K562 (cell line): ENCODE data around the gene NIPAL1. TPM values are rescaled to one million over a fixed set of nuclear protein-coding genes. Genes with fewer than 3 reads are reported as not detected.

Experiments used
- ATAC-seq: fragments of 200-7000 bp; cut with Tn5 transposase; 3 replicates; pipeline ENCODE4 v1.9.1; 2020; ENCODE audit warnings: moderate library complexity
- BruUV-seq: library from RNA; stranded (reverse); fragments of 400-500 nt; replicated peaks from 2 replicates; lab custom pipeline; 2021; lab: Mats Ljungman, UMichigan
- CTCF ChIA-PET: fragments of 300-600 bp; formaldehyde crosslinking; extraction: SDS; loops from one replicate; lab custom pipeline; 2021; ENCODE audit warnings: low intra/inter-chr PET ratio; lab: Yijun Ruan, JAX
- POLR2A ChIA-PET: fragments of 300-600, 350-650 bp; sonication (Branson Sonifier 250); formaldehyde crosslinking; extraction: SDS; loops from one replicate; lab custom pipeline; 2021; ENCODE audit warnings: antibody characterized with exemption, inconsistent platforms; lab: Yijun Ruan, JAX
- DNase-seq, 4 experiments: peaks; one replicate each; pipeline versions ENCODE4 v3.0.0 to v3.0.0-alpha.2; 2011 to 2018; ENCODE audit warnings: low spot score in 3 of 4, mixed read lengths in 3 of 4; ENCODE audit errors: extremely low read depth in 1 of 4
- FAIRE-seq: peaks from 2 replicates; lab custom pipeline; 2011; peaks lifted over from hg19 to GRCh38; lab: Jason Lieb, UNC
- H2AFZ ChIP-seq: 2 replicates; pipeline ENCODE4 v1.6.0; 2011; ENCODE audit warnings: low read depth, low read length, control low read depth, inconsistent platforms
- H3K27ac ChIP-seq: fragments of 200-600 bp; 3 replicates; pipeline ENCODE4 v1.8.0; 2011; ENCODE audit warnings: low read depth, mild to moderate bottlenecking, control low read depth, inconsistent platforms, low read length, moderate library complexity, mixed read lengths; ENCODE audit errors: extremely low read depth
- H3K27me3 ChIP-seq, 2 experiments: fragments of 300-600 bp in 1 of 2; 2 replicates in 1 of 2; 3 replicates in 1 of 2; pipeline versions ENCODE4 v1.6.0 to v1.8.0; 2011; ENCODE audit warnings: inconsistent platforms in 2 of 2, low read length in 2 of 2, mild to moderate bottlenecking in 1 of 2, mixed read lengths in 1 of 2, moderate library complexity in 1 of 2; ENCODE audit not compliant: control insufficient read depth in 2 of 2, insufficient read depth in 2 of 2
- H3K36me3 ChIP-seq: fragments of 300-600 bp; 3 replicates; pipeline ENCODE4 v1.8.0; 2011; ENCODE audit warnings: mild to moderate bottlenecking, low read length, inconsistent platforms; ENCODE audit not compliant: control insufficient read depth, insufficient read depth
- H3K4me1 ChIP-seq, 2 experiments: fragments of 200-600 bp in 1 of 2; replicated peaks in 1 of 2; 2 replicates in 1 of 2; 3 replicates in 1 of 2; pipeline versions ENCODE4 v1.5.1 to v1.8.0; 2011; ENCODE audit warnings: inconsistent platforms in 2 of 2, low read length in 2 of 2, mild to moderate bottlenecking in 1 of 2, mixed read lengths in 1 of 2, moderate library complexity in 1 of 2; ENCODE audit not compliant: control insufficient read depth in 2 of 2, insufficient read depth in 2 of 2
- H3K4me2 ChIP-seq: 2 replicates; pipeline ENCODE4 v1.6.1; 2011; ENCODE audit warnings: low read length, control low read depth, inconsistent platforms, mixed read lengths; ENCODE audit not compliant: insufficient read depth
- H3K4me3 ChIP-seq: fragments of 200-600 bp; sonication (generic), shearing (Covaris generic); 2 replicates; pipeline ENCODE4 v1.5.1; 2016; ENCODE audit warnings: control low read depth, inconsistent platforms
- H3K79me2 ChIP-seq: fragments of 200-600 bp; 3 replicates; pipeline ENCODE4 v1.8.0; 2011; ENCODE audit warnings: low read length, inconsistent platforms; ENCODE audit not compliant: control insufficient read depth, insufficient read depth
- H3K9ac ChIP-seq, 2 experiments: 2 replicates each; pipeline versions ENCODE4 v1.6.0 to v1.6.1; 2011; ENCODE audit warnings: low read depth in 2 of 2, low read length in 2 of 2, control low read depth in 1 of 2, inconsistent platforms in 1 of 2, mild to moderate bottlenecking in 1 of 2, mixed read lengths in 1 of 2; ENCODE audit not compliant: insufficient read depth in 1 of 2
- H3K9me1 ChIP-seq: one replicate; pipeline ENCODE4 v1.6.0; 2011; ENCODE audit warnings: inconsistent platforms, mild to moderate bottlenecking, low read length, moderate library complexity; ENCODE audit not compliant: control insufficient read depth, insufficient read depth
- H3K9me3 ChIP-seq: replicated peaks from 2 replicates; pipeline ENCODE4 v1.5.1; 2011; ENCODE audit warnings: low read depth, low read length, inconsistent platforms; ENCODE audit not compliant: control insufficient read depth, insufficient read depth
- H4K20me1 ChIP-seq: replicated peaks from 2 replicates; pipeline ENCODE4 v1.6.1; 2011; ENCODE audit warnings: low read length, inconsistent platforms, mixed read lengths; ENCODE audit not compliant: control insufficient read depth, insufficient read depth
- ATF1 ChIP-seq, 2 experiments: fragments of 450-650 bp in 1 of 2; IDR thresholded peaks; 2 replicates each; pipeline ENCODE4 v1.6.1; 2016; ENCODE audit warnings: missing compliant biosample characterization in 1 of 2, missing genetic modification characterization in 1 of 2
- IRF1 ChIP-seq: sonication (generic); formaldehyde crosslinking; IDR thresholded peaks from 2 replicates; pipeline ENCODE4 v1.8.0; 2022; ENCODE audit warnings: missing genetic modification reagents, mild to moderate bottlenecking, borderline replicate concordance
- MTF1 ChIP-seq: fragments of 250-450 bp; sonication (Bioruptor Pico); IDR thresholded peaks from 2 replicates; pipeline ENCODE4 v1.9.0; 2021; ENCODE audit warnings: moderate library complexity, mild to moderate bottlenecking, inconsistent platforms, borderline replicate concordance
- PYGO2 ChIP-seq: fragments of 450-650 bp; IDR thresholded peaks from 2 replicates; pipeline ENCODE4 v1.6.1; 2016; ENCODE audit warnings: mild to moderate bottlenecking, missing genetic modification characterization, moderate library complexity, missing compliant biosample characterization
- RREB1 ChIP-seq: fragments of 250-450 bp; sonication (Bioruptor Pico); IDR thresholded peaks from 2 replicates; pipeline ENCODE4 v1.4.0; 2020
- SOX6 ChIP-seq: fragments of 450-650 bp; IDR thresholded peaks from 2 replicates; pipeline ENCODE4 v1.6.1; 2014; ENCODE audit warnings: mild to moderate bottlenecking
- TCF7L2 ChIP-seq: fragments of 150-350 bp; IDR thresholded peaks from 2 replicates; pipeline ENCODE4 v1.6.1; 2016; ENCODE audit warnings: low read depth, mild to moderate bottlenecking, low read length, moderate library complexity
- ZNF592 ChIP-seq: fragments of 450-650 bp; IDR thresholded peaks from 2 replicates; pipeline ENCODE4 v1.6.1; 2017; ENCODE audit warnings: antibody characterized with exemption, mild to moderate bottlenecking
- ZNF655 ChIP-seq: fragments of 250-450 bp; sonication (Bioruptor Pico); IDR thresholded peaks from 2 replicates; pipeline ENCODE4 v1.5.0; 2021
- WGBS: fragments of 100-300 bp; shearing (Covaris generic); methylation state at CpG from one replicate; pipeline ENCODE4 v1.1.6; 2016; ENCODE audit warnings: low coverage, mixed read lengths; ENCODE audit not compliant: insufficient coverage; ENCODE audit errors: missing lambda C conversion rate; 5-methylcytosine and 5-hydroxymethylcytosine counted together
- in situ Hi-C: fragments of 300-500 bp; cut with MboI; formaldehyde crosslinking; loops from 4 replicates; pipeline ENCODE4 v1.15.0; 2018; ENCODE audit warnings: inconsistent platforms, mixed read lengths
- intact Hi-C: fragments of 100-400 bp; cut with micrococcal nuclease; formaldehyde crosslinking; loops from 2 replicates; pipeline ENCODE4 v1.14.2; 2022
- polyA plus RNA-seq, 8 experiments: library from polyadenylated mRNA; depleted of rRNA in 4 of 8; stranded (reverse) in 5 of 8; unstranded in 3 of 8; fragments of >200 nt; fragmentation: Nextera tagmentation in 2 of 8; fragmentation: Illumina TruSeq in 1 of 8; extraction: Ambion mirVana in 2 of 8; extraction: Trizol in 1 of 8; gene quantifications; 2 replicates each; pipeline versions ENCODE4 v1.2.1 to v1.2.3, GENCODE V29; 2011 to 2014; ENCODE audit warnings: inconsistent platforms in 1 of 8, missing spikeins in 1 of 8
- total RNA-seq, 7 experiments: library from RNA; depleted of rRNA in 6 of 7; stranded (reverse); fragments of >200 nt in 6 of 7; fragmentation: Illumina TruSeq in 2 of 7; extraction: Trizol in 2 of 7; gene quantifications; 2 replicates each; pipeline versions ENCODE4 v1.2.1 to v1.2.3, GENCODE V29; 2011 to 2021; ENCODE audit warnings: low replicate concordance in 1 of 7

Gene NIPAL1
- total and polyA plus RNA-seq, 9 of the 15 experiments (the other 6 are each of a cell fraction or from before 2014, with no cell fraction given), result 0.03 to 0.43 (median 0.25) TPM

GRCh38 chr4:48074657-48075056 lies 58.1 kb downstream of the NIPAL1 start:
- H3K4me2 ChIP-seq, result no peak overlapping the region
- no peaks in the 10 kb centered on the region for H4K20me1 ChIP-seq
- no peaks in the 10 kb centered on the region for H3K9me3 ChIP-seq
- no TSS peak for BruUV-seq
- ATAC-seq, result no peak
- H3K9me1 ChIP-seq, result no peaks in the 10 kb centered on the region
- intact Hi-C loops, result no loop called here
- no peaks in the 10 kb centered on the region for H3K36me3 ChIP-seq
- H3K27me3 ChIP-seq, result no peaks in the 10 kb centered on the region
- no peak overlapping the region for H3K27ac ChIP-seq
- H3K9ac ChIP-seq, result no peak overlapping the region
- ChIA-PET CTCF (no interaction called here), POLR2A (interaction anchor here (0.6 to 0.7 kb wide), 2 partner anchors 71 to 233 kb away, joined by 3 read pairs; no protein-coding TSS in a partner anchor)
- WGBS, result 33% methylated on average over 1 of the region's 1 CpG
- no peak for FAIRE-seq
- in situ Hi-C loops, result no loop called here
- no peak overlapping the region for H2AFZ ChIP-seq
- DNase-seq, result no peak
- no peak overlapping the region for H3K4me3 ChIP-seq
- no peaks in the 10 kb centered on the region; a peak in 1 of 5 replicates for H3K4me1 ChIP-seq
- H3K79me2 ChIP-seq, result no peaks in the 10 kb centered on the region
- TF ChIP-seq TCF7L2 (no peak), IRF1 (no peak), ATF1 (CRISPR knock-in tag; IDR thresholded peaks at IDR 0.05) (no peak), ATF1 (tag; IDR thresholded peaks at IDR 0.05) (no peak), PYGO2 (tag) (no peak), ZNF655 (CRISPR knock-in tag) (no peak), MTF1 (no peak), ZNF592 (no peak), SOX6 (no peak), RREB1 (no peak)
